NAMALWA (cell line): ENCODE measurements around the gene SOCS6.
"Not testable (repeated sequence)": the region's sequence is repeated elsewhere in the genome, so short reads cannot be mapped to it uniquely, and the experiment has no call there.

Source experiments
- DNase-seq: peaks from one replicate; pipeline ENCODE4 v3.0.0-alpha.2; 2015; ENCODE audit warnings: low spot score

Gene SOCS6

GRCh38 chr18:70288851-70289328 is at the start of gene SOCS6:
SOCS6 (plus strand) TSS chr18:70289045; CDS start chr18:70324669, 35,624 bp downstream.
- DNase-seq: peak; percentile 67

GRCh38 chr18:70243131-70243929 is 45.5 kb upstream of the SOCS6 start:
- DNase-seq: no peak

GRCh38 chr18:70246061-70246466 is 42.8 kb upstream of the SOCS6 start:
- DNase-seq: no peak

- no peak for DNase-seq
Measured at GRCh38 chr18:70249118-70249517, 39.7 kb upstream of the SOCS6 start.

- not testable (repeated sequence) for DNase-seq
Measured at GRCh38 chr18:70249861-70250260, 39.0 kb upstream of the SOCS6 start.

GRCh38 chr18:70250781-70251180 is 38.1 kb upstream of the SOCS6 start:
- DNase-seq: no peak

- DNase-seq: no peak
Measured at GRCh38 chr18:70256184-70256583, 32.7 kb upstream of the SOCS6 start.

- DNase-seq: no peak
Measured at GRCh38 chr18:70256994-70257393, 31.9 kb upstream of the SOCS6 start.

- no peak for DNase-seq
Measured at GRCh38 chr18:70258243-70258642, 30.6 kb upstream of the SOCS6 start.

- DNase-seq: no peak
Measured at GRCh38 chr18:70260683-70261082, 28.2 kb upstream of the SOCS6 start.

- no peak for DNase-seq
Measured at GRCh38 chr18:70261141-70261788, 27.6 kb upstream of the SOCS6 start.

- no peak for DNase-seq
Measured at GRCh38 chr18:70263336-70263735, 25.5 kb upstream of the SOCS6 start.

GRCh38 chr18:70271742-70272141 is 17.1 kb upstream of the SOCS6 start:
- DNase-seq: no peak

- DNase-seq: no peak
Measured at GRCh38 chr18:70273021-70273420, 15.8 kb upstream of the SOCS6 start.

- no peak for DNase-seq
Measured at GRCh38 chr18:70276416-70277191, 12.2 kb upstream of the SOCS6 start.

GRCh38 chr18:70279470-70279869 is 9.4 kb upstream of the SOCS6 start:
- DNase-seq: no peak

- DNase-seq: no peak
Measured at GRCh38 chr18:70280007-70280925, 8.6 kb upstream of the SOCS6 start.

- no peak for DNase-seq
Measured at GRCh38 chr18:70284976-70285620, 3.7 kb upstream of the SOCS6 start.

GRCh38 chr18:70287731-70288130 is 1.1 kb upstream of the SOCS6 start:
- DNase-seq: no peak

- no peak for DNase-seq
Measured at GRCh38 chr18:70288171-70288850, 534 bp upstream of the SOCS6 start.
